Omental fat pad (tissue), 4 donors: ENCODE results near the gene SLIT1. TPM values are rescaled to one million over a fixed set of nuclear protein-coding genes. Genes with fewer than 3 reads are reported as not detected.

Experiments
- ATAC-seq: fragments of 150-250 bp; one replicate; pipeline ENCODE4 v1.9.1; 2016; ENCODE audit warnings: mild to moderate bottlenecking, moderate library complexity; ENCODE audit not compliant: low FRiP score
- DNase-seq: peaks from one replicate; pipeline ENCODE4 v3.0.0-alpha.2; 2019; ENCODE audit warnings: low spot score
- total RNA-seq, 4 donors: library from RNA; depleted of rRNA; stranded (reverse); fragments of >200 nt; gene quantifications; one replicate each; pipeline ENCODE4 v1.1.0, GENCODE V29; 2016
- TF ChIP-seq, protein P1 (sequence below), 3 donors: fragments of 450-650 bp; IDR thresholded peaks; one replicate each; pipeline ENCODE4 v1.5.1; 2016 to 2017; ENCODE audit warnings: antibody characterized with exemption in 3 of 3, mild to moderate bottlenecking in 3 of 3, moderate library complexity in 2 of 3

SLIT1 gene
- total RNA-seq, 4 donors from 2014 or later: 0.12 to 1.1 (median 0.28) TPM

DNA sequence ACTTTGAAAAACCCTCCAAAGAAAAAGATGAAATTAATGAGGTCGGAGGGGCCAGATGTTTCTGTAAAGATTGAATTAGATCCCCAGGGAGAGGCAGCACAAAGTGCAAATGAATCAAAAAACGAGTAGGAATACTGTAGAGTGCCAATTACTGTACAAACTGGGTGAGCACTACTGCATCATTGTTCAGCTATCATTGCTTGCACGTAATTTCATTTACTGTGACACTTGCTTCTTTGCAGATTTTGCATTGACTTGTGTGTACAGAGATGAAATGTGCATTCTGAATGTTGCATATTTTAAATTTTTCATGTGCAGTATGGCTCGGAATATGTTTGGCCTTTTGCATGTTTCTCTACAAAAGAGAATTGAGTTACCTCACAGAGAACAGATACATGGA is 230.0 kb downstream of the SLIT1 start:
- DNase-seq: no peak
- ATAC-seq: no peak
- TF ChIP-seq, protein P1, sequence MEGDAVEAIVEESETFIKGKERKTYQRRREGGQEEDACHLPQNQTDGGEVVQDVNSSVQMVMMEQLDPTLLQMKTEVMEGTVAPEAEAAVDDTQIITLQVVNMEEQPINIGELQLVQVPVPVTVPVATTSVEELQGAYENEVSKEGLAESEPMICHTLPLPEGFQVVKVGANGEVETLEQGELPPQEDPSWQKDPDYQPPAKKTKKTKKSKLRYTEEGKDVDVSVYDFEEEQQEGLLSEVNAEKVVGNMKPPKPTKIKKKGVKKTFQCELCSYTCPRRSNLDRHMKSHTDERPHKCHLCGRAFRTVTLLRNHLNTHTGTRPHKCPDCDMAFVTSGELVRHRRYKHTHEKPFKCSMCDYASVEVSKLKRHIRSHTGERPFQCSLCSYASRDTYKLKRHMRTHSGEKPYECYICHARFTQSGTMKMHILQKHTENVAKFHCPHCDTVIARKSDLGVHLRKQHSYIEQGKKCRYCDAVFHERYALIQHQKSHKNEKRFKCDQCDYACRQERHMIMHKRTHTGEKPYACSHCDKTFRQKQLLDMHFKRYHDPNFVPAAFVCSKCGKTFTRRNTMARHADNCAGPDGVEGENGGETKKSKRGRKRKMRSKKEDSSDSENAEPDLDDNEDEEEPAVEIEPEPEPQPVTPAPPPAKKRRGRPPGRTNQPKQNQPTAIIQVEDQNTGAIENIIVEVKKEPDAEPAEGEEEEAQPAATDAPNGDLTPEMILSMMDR (IDR thresholded peaks at IDR 0.05): no peak

DNA sequence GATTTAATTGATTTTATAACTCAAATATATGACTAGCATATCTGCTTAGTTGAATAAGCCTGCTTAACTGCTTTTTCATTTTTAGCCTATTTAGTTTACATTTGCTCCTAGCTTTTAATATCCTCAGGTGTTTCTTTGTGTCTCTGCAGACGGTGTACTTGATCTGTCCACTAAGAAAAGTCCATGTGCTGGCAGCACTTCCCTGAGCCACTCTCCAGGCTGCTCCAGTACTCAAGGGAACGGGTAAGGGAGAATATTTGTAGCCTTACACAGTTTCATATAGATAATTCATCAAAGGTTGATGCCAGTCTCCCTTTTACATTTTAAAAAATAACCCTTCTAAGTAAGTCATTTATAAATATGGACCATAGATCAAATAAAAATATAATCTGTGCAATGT is 233.8 kb downstream of the SLIT1 start:
- ATAC-seq (no peak), DNase-seq (no peak)
- TF ChIP-seq, protein P1 (IDR thresholded peaks at IDR 0.05): no peak

DNA sequence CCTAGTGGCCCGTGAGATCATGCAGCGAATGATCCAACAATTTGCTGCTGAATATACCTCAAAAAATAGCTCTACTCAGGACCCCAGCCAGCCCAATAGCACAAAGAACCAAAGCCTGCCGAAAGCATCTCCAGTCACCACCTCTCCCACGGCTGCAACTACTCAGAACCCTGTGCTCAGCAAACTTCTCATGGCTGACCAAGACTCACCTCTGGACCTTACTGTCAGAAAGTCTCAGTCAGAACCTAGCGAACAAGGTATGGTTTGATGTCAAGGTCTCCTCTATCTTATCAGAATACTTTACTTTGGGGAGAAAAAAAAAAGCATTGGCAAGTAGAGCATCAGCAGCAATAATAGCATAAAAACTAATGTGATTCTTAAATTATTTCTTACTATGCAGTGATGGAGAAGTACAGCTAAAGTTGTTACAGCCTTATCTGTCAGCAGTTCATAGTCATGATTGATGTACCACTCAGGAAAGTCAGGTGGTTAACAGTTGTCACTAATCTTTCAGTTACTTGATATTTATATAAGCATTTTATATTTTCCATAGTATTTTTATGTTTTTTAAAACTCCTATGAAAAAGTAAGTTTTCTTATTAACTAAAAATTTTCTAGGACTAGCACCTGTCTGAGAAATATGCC is 236.6 kb downstream of the SLIT1 start:
- no peak for ATAC-seq
- no peak for DNase-seq
- TF ChIP-seq, protein P1 (IDR thresholded peaks at IDR 0.05): no peak

Other genes starting within 250 kb of the SLIT1 start
- 10 to 100 TPM in 1 of 4 donors, 1 to 10 TPM in 3; 4.5 to 19.4 (median 5.3) TPM for gene ARHGAP19, start 106.7 kb upstream of the SLIT1 start, total RNA-seq
- gene FRAT1, start 133.3 kb upstream of the SLIT1 start, total RNA-seq: 10 to 100 TPM in 1 of 4 donors, 1 to 10 TPM in 3; 4.2 to 22.9 (median 5.9) TPM
- gene FRAT2, start 148.8 kb upstream of the SLIT1 start, total RNA-seq: 10 to 100 TPM in 3 of 4 donors, 1 to 10 TPM in 1; 8.4 to 32.9 (median 14.2) TPM
- 10 to 100 TPM; 14.2 to 89.3 (median 18.7) TPM for gene RRP12, start 215.4 kb upstream of the SLIT1 start, total RNA-seq
- 100 to 1,000 TPM; 158 to 217 (median 207) TPM for gene PGAM1, start 240.2 kb upstream of the SLIT1 start, total RNA-seq